Thymus (tissue), 11 donors: ENCODE measurements around the gene HLA-DRB1. TPM values are rescaled to one million over a fixed set of nuclear protein-coding genes. Genes with fewer than 3 reads are reported as not detected.
"Not testable (repeated sequence)": the region's sequence is repeated elsewhere in the genome, so short reads cannot be mapped to it uniquely, and the experiment has no call there.

ENCODE experiments used
- DNase-seq, 9 donors: peaks; one replicate each; pipeline ENCODE4 v3.0.0-alpha.2; 2013; ENCODE audit warnings: low spot score in 9 of 9, low read depth in 6 of 9, missing footprints in 1 of 9
- H3K27ac ChIP-seq, 2 donors: one replicate each; pipeline ENCODE4 v1.5.1; 2013; ENCODE audit warnings: control low read depth in 1 of 2, low read depth in 1 of 2, low read length in 1 of 2, mild to moderate bottlenecking in 1 of 2, moderate library complexity in 1 of 2
- H3K27me3 ChIP-seq, 2 donors: one replicate each; pipeline ENCODE4 v1.5.1; 2013; ENCODE audit warnings: low read length in 1 of 2; ENCODE audit not compliant: control insufficient read depth in 2 of 2, insufficient read depth in 1 of 2
- H3K36me3 ChIP-seq, 2 donors: one replicate each; pipeline ENCODE4 v1.5.1; 2013; ENCODE audit warnings: low read length in 1 of 2, mild to moderate bottlenecking in 1 of 2, moderate library complexity in 1 of 2; ENCODE audit not compliant: control insufficient read depth in 2 of 2, insufficient read depth in 2 of 2
- H3K4me1 ChIP-seq, 2 donors: one replicate each; pipeline ENCODE4 v1.5.1; 2013; ENCODE audit warnings: low read length in 2 of 2; ENCODE audit not compliant: control insufficient read depth in 2 of 2, insufficient read depth in 2 of 2
- H3K4me3 ChIP-seq, 2 donors: one replicate each; pipeline ENCODE4 v1.5.1; 2013; ENCODE audit warnings: low read length in 2 of 2, control low read depth in 1 of 2, mild to moderate bottlenecking in 1 of 2
- H3K9me3 ChIP-seq, 2 donors: one replicate each; pipeline ENCODE4 v1.5.1; 2013; ENCODE audit warnings: low read length in 1 of 2, mild to moderate bottlenecking in 1 of 2; ENCODE audit not compliant: control insufficient read depth in 2 of 2, insufficient read depth in 1 of 2
- WGBS: extraction: QIAGEN DNeasy Blood & Tissue Kit; methylation state at CpG from one replicate; pipeline ENCODE4 v1.1.7; 2013; 5-methylcytosine and 5-hydroxymethylcytosine counted together
- polyA plus RNA-seq: library from polyadenylated mRNA; stranded (reverse); fragments of 200-250 nt; gene quantifications from one replicate; pipeline ENCODE4 v1.2.3, GENCODE V29; 2013
- total RNA-seq: library from RNA; stranded (reverse); fragments of 120-200 nt; gene quantifications from one replicate; pipeline ENCODE4 v1.2.4, GENCODE V29; 2013
- donor health status: healthy.

Gene HLA-DRB1
- total and polyA plus RNA-seq, 2 donors, result 501 to 685 TPM

- no peak for DNase-seq
- no peaks in the 10 kb centered on the region for H3K36me3 ChIP-seq
- H3K27me3 ChIP-seq, result no peaks in the 10 kb centered on the region
- no peaks in the 10 kb centered on the region for H3K4me1 ChIP-seq
- no peak overlapping the region for H3K4me3 ChIP-seq
- no peaks in the 10 kb centered on the region for H3K9me3 ChIP-seq
- H3K27ac ChIP-seq, result no peak overlapping the region
- WGBS, result 66% methylated on average over 13 of the region's 13 CpGs
Measured at GRCh38 chr6:32558426-32559057, 31.1 kb downstream of the HLA-DRB1 start.

- no peaks in the 10 kb centered on the region for H3K27me3 ChIP-seq
- H3K4me1 ChIP-seq, result no peaks in the 10 kb centered on the region
- DNase-seq, result no peak
- no peaks in the 10 kb centered on the region for H3K36me3 ChIP-seq
- no peak overlapping the region for H3K27ac ChIP-seq
- no peak overlapping the region for H3K4me3 ChIP-seq
- 47% methylated on average over 9 of the region's 9 CpGs for WGBS
- H3K9me3 ChIP-seq, result no peaks in the 10 kb centered on the region
Measured at GRCh38 chr6:32554116-32554965, 35.3 kb downstream of the HLA-DRB1 start.

DNA sequence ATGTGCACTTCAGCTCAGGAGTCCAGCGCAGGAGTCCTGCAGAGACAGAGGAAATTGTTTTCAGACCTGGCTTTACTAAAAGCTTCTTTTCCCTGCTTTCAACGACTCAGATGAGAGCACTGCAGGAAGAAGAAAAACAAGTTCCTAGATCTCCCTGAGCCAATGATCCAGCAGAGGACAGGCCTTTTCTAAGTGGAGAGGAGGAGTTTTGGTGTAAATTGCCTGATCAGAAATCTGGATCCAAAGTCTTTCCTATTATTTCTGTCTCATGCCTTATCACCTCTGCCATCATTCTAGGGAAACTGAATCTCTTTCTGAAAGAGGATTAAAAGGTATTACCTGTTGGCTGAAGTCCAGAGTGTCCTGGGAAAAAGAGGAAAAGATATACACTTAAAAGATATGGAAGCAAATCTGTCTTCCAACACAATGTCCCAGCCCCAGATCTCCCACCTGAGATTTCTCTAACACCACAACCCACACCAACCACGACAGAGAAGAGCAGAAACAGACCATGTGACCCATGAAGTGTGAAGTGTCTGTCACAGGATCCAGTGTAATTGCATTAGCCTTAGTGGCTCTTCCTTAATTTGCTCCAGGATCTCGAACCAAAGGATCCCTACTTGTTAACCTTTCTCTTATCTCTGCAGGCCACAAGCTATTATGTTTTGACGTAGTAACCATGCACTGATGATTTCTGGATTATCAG is 36.5 kb downstream of the HLA-DRB1 start:
- no peak for DNase-seq
- 27% methylated on average over 5 of the region's 5 CpGs for WGBS
- no peaks in the 10 kb centered on the region for H3K9me3 ChIP-seq
- H3K27ac ChIP-seq, result no peak overlapping the region
- no peaks in the 10 kb centered on the region for H3K27me3 ChIP-seq
- H3K4me1 ChIP-seq, result no peaks in the 10 kb centered on the region
- H3K4me3 ChIP-seq, result no peak overlapping the region
- H3K36me3 ChIP-seq, result no peaks in the 10 kb centered on the region

DNA sequence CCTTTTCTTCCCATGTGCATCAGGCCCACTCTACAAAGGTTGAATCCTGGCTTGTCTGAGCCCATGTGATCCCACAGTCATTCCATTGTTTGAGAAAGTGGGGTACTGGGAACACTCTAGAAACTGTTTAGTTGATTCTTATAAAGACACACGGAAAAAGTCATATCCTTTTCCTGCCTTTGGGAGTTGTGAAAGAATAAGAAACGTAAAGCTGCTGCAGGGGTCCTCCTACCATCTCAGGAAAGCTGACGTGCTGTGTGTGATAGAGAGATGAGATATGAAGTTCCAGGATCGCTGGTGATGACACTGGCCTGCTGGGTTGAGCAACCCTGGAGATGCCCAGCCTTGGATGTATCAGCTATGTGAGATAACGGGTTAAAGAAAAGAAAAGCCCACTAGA is 38.2 kb downstream of the HLA-DRB1 start:
- Histone ChIP-seq H3K4me3 (no peak overlapping the region), H3K36me3 (no peaks in the 10 kb centered on the region), H3K9me3 (no peaks in the 10 kb centered on the region), H3K4me1 (no peaks in the 10 kb centered on the region), H3K27me3 (no peaks in the 10 kb centered on the region), H3K27ac (no peak overlapping the region)
- 47% methylated on average over 5 of the region's 5 CpGs for WGBS
- DNase-seq, result no peak

- DNase-seq, result no peak
- no peak overlapping the region for H3K27ac ChIP-seq
- no peaks in the 10 kb centered on the region for H3K36me3 ChIP-seq
- WGBS, result 46% methylated on average over 3 of the region's 5 CpGs
- no peaks in the 10 kb centered on the region for H3K9me3 ChIP-seq
- no peaks in the 10 kb centered on the region for H3K4me1 ChIP-seq
- no peaks in the 10 kb centered on the region for H3K27me3 ChIP-seq
- H3K4me3 ChIP-seq, result no peak overlapping the region
Measured at GRCh38 chr6:32539839-32540238, 49.8 kb downstream of the HLA-DRB1 start.

DNA sequence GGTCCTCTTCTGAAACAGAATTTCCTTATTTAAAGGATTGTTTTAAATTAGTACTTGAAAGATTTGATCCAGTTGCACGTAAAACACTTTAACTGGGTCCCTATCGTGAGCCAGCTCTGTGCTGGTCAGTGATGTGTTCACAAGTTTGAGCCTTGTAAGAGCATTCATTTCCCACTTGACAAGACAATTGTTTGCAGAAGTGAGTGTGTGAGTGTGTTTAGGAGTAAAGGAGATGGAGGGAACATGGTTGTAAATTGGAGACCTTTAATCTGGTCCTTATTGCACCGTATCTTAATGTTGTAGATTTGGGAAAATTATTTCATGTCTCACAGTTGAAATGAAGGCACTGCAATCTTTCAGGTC is 59.2 kb downstream of the HLA-DRB1 start:
- not testable (repeated sequence) for H3K27me3 ChIP-seq, H3K4me3 ChIP-seq, H3K4me1 ChIP-seq, H3K9me3 ChIP-seq, H3K36me3 ChIP-seq, H3K27ac ChIP-seq, DNase-seq
- whole genome bisulfite sequencing, result under 1% methylated on average over 3 of the region's 3 CpGs

DNA sequence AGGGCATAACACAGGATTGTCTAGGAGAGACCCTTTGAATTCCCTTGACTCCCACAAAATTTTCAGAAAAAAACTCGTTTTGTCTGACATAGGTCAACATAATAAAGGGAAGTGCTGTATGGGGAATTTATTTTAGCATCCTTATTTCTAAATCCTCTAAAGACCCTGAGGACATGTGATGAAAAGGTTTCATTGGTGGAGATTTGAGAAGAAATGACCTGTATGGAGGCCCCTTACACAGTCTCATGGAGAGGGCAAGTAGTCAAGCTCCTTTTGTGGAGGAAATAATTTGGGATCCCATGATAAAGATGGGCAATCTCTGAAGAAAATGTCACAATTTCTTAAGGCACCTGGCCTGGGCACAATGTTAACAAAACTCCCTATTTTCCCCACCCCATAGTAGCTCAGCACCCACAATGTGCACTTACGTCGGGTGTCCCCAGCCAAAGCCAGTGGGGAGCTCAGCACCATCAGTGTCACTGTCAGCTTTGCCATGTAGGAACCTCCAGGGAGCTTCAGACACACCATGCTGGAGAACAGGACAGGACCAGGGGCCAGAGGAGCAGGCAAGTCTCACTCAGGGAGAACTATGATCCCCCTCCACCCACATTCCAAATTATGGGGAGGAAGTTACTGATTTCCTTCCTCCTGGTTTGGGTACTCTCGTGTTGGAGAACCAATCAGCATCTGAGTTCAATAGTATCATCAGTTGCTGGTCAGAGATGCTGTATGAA is 59.8 kb downstream of the HLA-DRB1 start, which contains the start of gene HLA-DRB5:
TSS of gene HLA-DRB5 (minus strand) at position 591 of the 734 bp plus-strand sequence. CDS start at position 528, 63 bp downstream.
- peak in 2 of 9 donors; percentile 7 to 35 for DNase-seq
- Histone ChIP-seq H3K9me3 (no peaks in the 10 kb centered on the region), H3K36me3 (no peaks in the 10 kb centered on the region), H3K4me1 (no peaks in the 10 kb centered on the region), H3K27me3 (no peaks in the 10 kb centered on the region), H3K4me3 (no peak within 1 kb of the TSS), H3K27ac (peak within 1 kb of the TSS; percentile 15 to 40)
- WGBS, result 29% methylated on average over 3 of the region's 4 CpGs
